Lung (tissue), 12 donors: ENCODE measurements around the gene MINDY4. TPM values are rescaled to one million over a fixed set of nuclear protein-coding genes. Genes with fewer than 3 reads are reported as not detected.
A peak's percentile ranks its signal among the peaks of the same experiment; 100 is the strongest.

Experiments used
- ATAC-seq: fragments of 200-7000 bp; cut with Tn5 transposase; one replicate; pipeline ENCODE4 v1.9.1; 2020; ENCODE audit warnings: moderate number of reproducible peaks; ENCODE audit not compliant: insufficient read depth, low FRiP score
- DNase-seq, 3 donors: peaks; one replicate each; pipeline ENCODE4 v3.0.0-alpha.2; 2013 to 2017
- H3K27ac ChIP-seq, 2 donors: one replicate each; pipeline ENCODE4 v1.5.1; 2013; ENCODE audit warnings: mild to moderate bottlenecking in 2 of 2, moderate library complexity in 2 of 2, control low read depth in 1 of 2, inconsistent platforms in 1 of 2, low read depth in 1 of 2, low read length in 1 of 2
- H3K27me3 ChIP-seq, 3 donors: one replicate each; pipeline ENCODE4 v1.5.1; 2013; ENCODE audit warnings: low read length in 2 of 3; ENCODE audit not compliant: control insufficient read depth in 3 of 3, insufficient read depth in 3 of 3
- H3K36me3 ChIP-seq, 4 donors: one replicate each; pipeline ENCODE4 v1.5.1; 2013; ENCODE audit warnings: low read length in 4 of 4, mild to moderate bottlenecking in 1 of 4, moderate library complexity in 1 of 4; ENCODE audit not compliant: control insufficient read depth in 4 of 4, insufficient read depth in 4 of 4
- H3K4me1 ChIP-seq, 5 donors: one replicate each; pipeline ENCODE4 v1.5.1; 2013; ENCODE audit warnings: low read length in 5 of 5, mild to moderate bottlenecking in 2 of 5, moderate library complexity in 1 of 5; ENCODE audit not compliant: control insufficient read depth in 5 of 5, insufficient read depth in 5 of 5
- H3K4me3 ChIP-seq: one replicate; pipeline ENCODE4 v1.5.1; 2013; ENCODE audit warnings: mild to moderate bottlenecking, control low read depth, moderate library complexity
- H3K9ac ChIP-seq, 2 donors: one replicate each; pipeline ENCODE4 v1.5.1; 2013; ENCODE audit warnings: low read length in 2 of 2, control low read depth in 1 of 2; ENCODE audit not compliant: insufficient read depth in 1 of 2
- H3K9me3 ChIP-seq, 4 donors: one replicate each; pipeline ENCODE4 v1.5.1; 2013; ENCODE audit warnings: low read length in 3 of 4, mild to moderate bottlenecking in 1 of 4, moderate library complexity in 1 of 4; ENCODE audit not compliant: control insufficient read depth in 4 of 4, insufficient read depth in 3 of 4
- WGBS, 2 donors: extraction: QIAGEN DNeasy Blood & Tissue Kit; methylation state at CpG; one replicate each; pipeline ENCODE4 v1.1.7; 2013; 5-methylcytosine and 5-hydroxymethylcytosine counted together
- polyA plus RNA-seq, 2 donors: library from polyadenylated mRNA; stranded (reverse); fragments of 200-250 nt; gene quantifications; one replicate each; pipeline ENCODE4 v1.2.1, GENCODE V29; 2013
- total RNA-seq, 2 donors: library from RNA; depleted of rRNA in 1 of 2; stranded (reverse); fragments of >200 nt in 1 of 2; gene quantifications; one replicate each; pipeline ENCODE4 v1.2.1, GENCODE V29; 2014 to 2021
- TF ChIP-seq, protein P1 (sequence below): IDR thresholded peaks from 2 replicates; pipeline ENCODE4 v1.5.1; 2012; ENCODE audit warnings: mild to moderate bottlenecking; ENCODE audit errors: control extremely low read depth, extremely low read depth
- donor health status: control.
- donor health status: control.
- donor health status: Bipolar disorder and iron deficiency.
- donor health status: healthy.
- donor health status: DM: yes; HTN: yes; CAD: no.

MINDY4 gene
- total and polyA plus RNA-seq, 4 donors = 5.0 to 24.1 (median 10.7) TPM

DNA sequence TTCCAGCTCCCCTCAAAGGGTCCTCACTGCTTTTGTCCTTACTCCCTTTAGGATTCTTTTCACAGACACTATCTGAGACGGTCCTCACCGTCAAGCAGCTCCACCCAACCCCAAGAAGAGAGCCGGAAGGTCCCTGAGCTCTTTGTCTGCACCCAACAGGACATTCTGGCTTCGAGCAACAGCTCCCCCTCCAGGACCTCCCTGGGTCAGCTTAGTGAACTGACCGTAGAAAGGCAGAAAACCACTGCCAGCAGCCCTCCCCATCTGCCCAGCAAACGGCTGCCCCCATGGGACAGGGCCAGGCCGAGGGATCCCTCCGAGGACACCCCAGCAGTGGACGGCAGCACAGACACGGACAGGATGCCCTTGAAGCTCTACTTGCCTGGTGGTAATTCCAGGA is 19.9 kb downstream of the MINDY4 start:
- TF ChIP-seq, protein P1, sequence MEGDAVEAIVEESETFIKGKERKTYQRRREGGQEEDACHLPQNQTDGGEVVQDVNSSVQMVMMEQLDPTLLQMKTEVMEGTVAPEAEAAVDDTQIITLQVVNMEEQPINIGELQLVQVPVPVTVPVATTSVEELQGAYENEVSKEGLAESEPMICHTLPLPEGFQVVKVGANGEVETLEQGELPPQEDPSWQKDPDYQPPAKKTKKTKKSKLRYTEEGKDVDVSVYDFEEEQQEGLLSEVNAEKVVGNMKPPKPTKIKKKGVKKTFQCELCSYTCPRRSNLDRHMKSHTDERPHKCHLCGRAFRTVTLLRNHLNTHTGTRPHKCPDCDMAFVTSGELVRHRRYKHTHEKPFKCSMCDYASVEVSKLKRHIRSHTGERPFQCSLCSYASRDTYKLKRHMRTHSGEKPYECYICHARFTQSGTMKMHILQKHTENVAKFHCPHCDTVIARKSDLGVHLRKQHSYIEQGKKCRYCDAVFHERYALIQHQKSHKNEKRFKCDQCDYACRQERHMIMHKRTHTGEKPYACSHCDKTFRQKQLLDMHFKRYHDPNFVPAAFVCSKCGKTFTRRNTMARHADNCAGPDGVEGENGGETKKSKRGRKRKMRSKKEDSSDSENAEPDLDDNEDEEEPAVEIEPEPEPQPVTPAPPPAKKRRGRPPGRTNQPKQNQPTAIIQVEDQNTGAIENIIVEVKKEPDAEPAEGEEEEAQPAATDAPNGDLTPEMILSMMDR = no peak
- no peak for ATAC-seq
- Histone ChIP-seq H3K4me3 (no peak overlapping the region), H3K9ac (no peak overlapping the region), H3K36me3 (peaks cover 4 to 27% (median 13%) of the 10 kb centered on the region in 4 donors), H3K27ac (no peak overlapping the region), H3K27me3 (no peaks in the 10 kb centered on the region), H3K9me3 (no peaks in the 10 kb centered on the region), H3K4me1 (peaks cover 0 to 2% (median 0%) of the 10 kb centered on the region in 5 donors)
- WGBS, 2 donors = 74 to 84% methylated on average over 10 of the region's 10 CpGs
- DNase-seq = no peak

GRCh38 chr7:30795161-30795948 is 24.1 kb downstream of the MINDY4 start:
- WGBS, 2 donors = 59 to 69% methylated on average over 2 of the region's 2 CpGs
- H3K27ac ChIP-seq = peak overlapping the region in 1 of 2 donors; percentile 55

GRCh38 chr7:30796105-30796869 is 25.1 kb downstream of the MINDY4 start:
- peak in 1 of 3 donors; percentile 16 for DNase-seq
- no peak overlapping the region for H3K4me3 ChIP-seq
- peaks cover 0 to 10% (median 0%) of the 10 kb centered on the region in 5 donors for H3K4me1 ChIP-seq
- no peak for ATAC-seq
- H3K36me3 ChIP-seq = peaks cover 3 to 29% (median 5%) of the 10 kb centered on the region in 4 donors
- no peaks in the 10 kb centered on the region for H3K27me3 ChIP-seq
- H3K9me3 ChIP-seq = no peaks in the 10 kb centered on the region
- TF ChIP-seq, protein P1 = no peak
- H3K9ac ChIP-seq = no peak overlapping the region
- H3K27ac ChIP-seq = peak overlapping the region in 1 of 2 donors; percentile 65
- WGBS, 2 donors = 34 to 56% methylated on average over 1 of the region's 1 CpG

More at GRCh38 chr7:30795161-30795948, 24.1 kb downstream of the MINDY4 start:
- no peaks in the 10 kb centered on the region for H3K27me3 ChIP-seq
- H3K9me3 ChIP-seq = no peaks in the 10 kb centered on the region
- peaks cover 3 to 30% (median 5%) of the 10 kb centered on the region in 4 donors for H3K36me3 ChIP-seq
- TF ChIP-seq, protein P1 = no peak
- H3K4me1 ChIP-seq = peaks cover 0 to 7% (median 0%) of the 10 kb centered on the region in 5 donors
- DNase-seq = peak in 2 of 3 donors; percentile 12 to 63
- H3K4me3 ChIP-seq = no peak overlapping the region
- no peak for ATAC-seq
- no peak overlapping the region for H3K9ac ChIP-seq
